ENCODE measurements around the gene KIF25. TPM values are rescaled to one million over a fixed set of nuclear protein-coding genes. Genes with fewer than 3 reads are reported as not detected.

KIF25 gene
- total RNA-seq, 4 donors from 2014 or later, result 0.26 TPM; not detected in 3

DNA sequence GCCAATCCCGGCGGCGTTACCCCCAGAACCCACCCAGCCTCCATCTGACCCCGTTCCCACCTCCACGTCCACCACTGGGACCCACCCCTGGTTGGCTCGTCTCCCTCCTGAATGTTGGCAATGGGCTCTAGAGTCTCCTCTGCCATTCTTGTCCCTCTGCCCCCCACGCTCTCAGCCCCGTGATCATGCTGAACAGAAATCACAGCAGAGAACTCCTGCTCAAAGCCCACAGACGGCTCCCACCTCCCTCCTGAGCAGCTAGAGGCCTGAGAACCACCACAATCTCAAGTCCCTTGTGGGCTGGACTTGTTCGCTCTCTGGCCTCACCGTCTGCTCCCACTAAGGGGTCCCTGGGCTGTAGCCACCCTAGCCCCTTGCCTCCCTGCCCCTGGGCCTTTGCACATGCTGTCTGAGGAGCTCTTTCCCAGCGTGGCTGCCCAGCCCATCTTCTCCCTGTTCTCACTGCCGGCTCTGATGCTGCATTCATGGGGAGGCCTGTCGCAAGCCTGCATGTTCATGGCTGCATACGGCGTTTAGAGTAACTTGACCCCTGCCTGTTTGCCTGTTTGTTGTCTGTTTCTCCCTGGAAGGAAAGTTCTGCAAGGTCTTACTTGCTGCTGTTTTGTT, 92.7 kb downstream of the KIF25 start:
- no peak for DNase-seq
- Histone ChIP-seq H3K4me1 (peaks cover 0 to 9% (median 0%) of the 10 kb centered on the region in 3 donors), H3K27ac (no peak overlapping the region), H3K36me3 (no peaks in the 10 kb centered on the region), H3K4me3 (no peak overlapping the region), H3K27me3 (no peaks in the 10 kb centered on the region), H3K9me3 (no peaks in the 10 kb centered on the region)
- 70 to 83% methylated on average over 11 to 14 of the region's 16 CpGs for WGBS, 2 donors
- intact Hi-C loops (cut with DNase I), result no loop called here
- no peak for TF ChIP-seq POLR2A (IDR thresholded peaks at IDR 0.05)
- TF ChIP-seq, protein P1, sequence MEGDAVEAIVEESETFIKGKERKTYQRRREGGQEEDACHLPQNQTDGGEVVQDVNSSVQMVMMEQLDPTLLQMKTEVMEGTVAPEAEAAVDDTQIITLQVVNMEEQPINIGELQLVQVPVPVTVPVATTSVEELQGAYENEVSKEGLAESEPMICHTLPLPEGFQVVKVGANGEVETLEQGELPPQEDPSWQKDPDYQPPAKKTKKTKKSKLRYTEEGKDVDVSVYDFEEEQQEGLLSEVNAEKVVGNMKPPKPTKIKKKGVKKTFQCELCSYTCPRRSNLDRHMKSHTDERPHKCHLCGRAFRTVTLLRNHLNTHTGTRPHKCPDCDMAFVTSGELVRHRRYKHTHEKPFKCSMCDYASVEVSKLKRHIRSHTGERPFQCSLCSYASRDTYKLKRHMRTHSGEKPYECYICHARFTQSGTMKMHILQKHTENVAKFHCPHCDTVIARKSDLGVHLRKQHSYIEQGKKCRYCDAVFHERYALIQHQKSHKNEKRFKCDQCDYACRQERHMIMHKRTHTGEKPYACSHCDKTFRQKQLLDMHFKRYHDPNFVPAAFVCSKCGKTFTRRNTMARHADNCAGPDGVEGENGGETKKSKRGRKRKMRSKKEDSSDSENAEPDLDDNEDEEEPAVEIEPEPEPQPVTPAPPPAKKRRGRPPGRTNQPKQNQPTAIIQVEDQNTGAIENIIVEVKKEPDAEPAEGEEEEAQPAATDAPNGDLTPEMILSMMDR (IDR thresholded peaks at IDR 0.05), result no peak

DNA sequence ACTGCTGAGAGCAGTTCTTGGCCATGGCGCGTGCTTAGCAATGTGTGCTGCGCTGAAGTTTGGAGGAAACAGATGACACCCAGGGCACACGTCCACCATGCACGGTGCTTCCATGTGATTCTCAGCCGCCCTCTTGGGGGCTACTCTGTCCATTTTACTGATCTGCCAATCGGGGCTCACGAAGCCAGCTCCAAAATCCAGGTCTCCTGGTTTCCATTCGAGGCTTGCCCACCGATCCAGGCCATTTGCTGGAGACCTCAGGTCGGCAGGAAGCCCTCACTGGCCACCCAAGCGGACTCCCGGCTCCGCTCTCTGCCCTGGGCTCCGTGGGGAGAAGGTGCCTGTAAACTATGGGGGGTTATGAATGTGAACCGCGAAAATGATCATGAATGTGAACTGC, 93.2 kb downstream of the KIF25 start:
- H3K27ac ChIP-seq, result no peak overlapping the region
- TF ChIP-seq, protein P1 (IDR thresholded peaks at IDR 0.05), result no peak
- no peak for TF ChIP-seq POLR2A (IDR thresholded peaks at IDR 0.05)
- DNase-seq, result no peak
- intact Hi-C loops (cut with DNase I), result no loop called here
- no peaks in the 10 kb centered on the region for H3K27me3 ChIP-seq
- H3K4me3 ChIP-seq, result no peak overlapping the region
- H3K4me1 ChIP-seq, result peaks cover 0 to 9% (median 0%) of the 10 kb centered on the region in 3 donors
- no peaks in the 10 kb centered on the region for H3K9me3 ChIP-seq
- 77 to 81% methylated on average over 7 to 16 of the region's 17 CpGs for WGBS, 2 donors
- no peaks in the 10 kb centered on the region for H3K36me3 ChIP-seq

GRCh38 chr6:168091381-168092264, 94.2 kb downstream of the KIF25 start:
- Histone ChIP-seq H3K9me3 (no peaks in the 10 kb centered on the region), H3K36me3 (no peaks in the 10 kb centered on the region), H3K4me3 (no peak overlapping the region), H3K4me1 (peaks cover 0 to 9% (median 0%) of the 10 kb centered on the region in 3 donors), H3K27ac (no peak overlapping the region), H3K27me3 (no peaks in the 10 kb centered on the region)
- no peak for TF ChIP-seq POLR2A (IDR thresholded peaks at IDR 0.05)
- WGBS, 2 donors, result 96 to 100% methylated on average over 4 of the region's 28 CpGs
- intact Hi-C loops (cut with DNase I), result no loop called here
- DNase-seq, result no peak

GRCh38 chr6:168092541-168092940, 95.1 kb downstream of the KIF25 start:
- Histone ChIP-seq H3K9me3 (no peaks in the 10 kb centered on the region), H3K27me3 (peaks cover 0 to 5% (median 0%) of the 10 kb centered on the region in 4 donors), H3K4me1 (peaks cover 0 to 9% (median 0%) of the 10 kb centered on the region in 3 donors), H3K4me3 (no peak overlapping the region), H3K27ac (no peak overlapping the region), H3K36me3 (no peaks in the 10 kb centered on the region)
- intact Hi-C loops (cut with DNase I), result no loop called here
- DNase-seq, result no peak
- WGBS, 2 donors, result 80 to 86% methylated on average over 5 of the region's 8 CpGs
- no peak for TF ChIP-seq POLR2A (IDR thresholded peaks at IDR 0.05)
- TF ChIP-seq, protein P1 (IDR thresholded peaks at IDR 0.05), result no peak

DNA sequence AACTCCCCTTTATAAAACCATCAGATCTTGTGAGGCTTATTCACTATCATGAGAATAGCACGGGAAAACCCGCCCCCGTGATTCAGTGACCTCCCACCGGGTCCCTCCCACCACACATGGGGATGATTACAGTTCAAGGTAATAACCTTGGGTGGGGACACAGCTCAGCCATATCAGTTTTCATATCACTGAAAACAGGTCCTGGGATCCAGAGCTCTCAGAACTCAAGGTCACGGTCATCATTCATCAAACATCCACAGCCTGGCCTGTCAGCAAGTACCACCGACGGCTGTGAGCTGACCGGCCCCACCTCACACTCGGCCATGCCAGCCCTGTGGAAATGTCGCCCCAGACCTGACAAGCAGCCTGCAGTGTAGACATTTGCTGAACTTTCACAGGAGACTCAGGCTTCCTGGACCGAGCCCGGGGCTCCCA, 95.6 kb downstream of the KIF25 start:
- DNase-seq, result no peak
- Histone ChIP-seq H3K27me3 (peaks cover 0 to 10% (median 0%) of the 10 kb centered on the region in 4 donors), H3K36me3 (no peaks in the 10 kb centered on the region), H3K4me1 (peaks cover 0 to 5% (median 0%) of the 10 kb centered on the region in 3 donors), H3K27ac (no peak overlapping the region), H3K4me3 (no peak overlapping the region), H3K9me3 (no peaks in the 10 kb centered on the region)
- TF ChIP-seq POLR2A (IDR thresholded peaks at IDR 0.05), result no peak
- TF ChIP-seq, protein P1 (IDR thresholded peaks at IDR 0.05), result no peak
- intact Hi-C loops (cut with DNase I), result no loop called here
- WGBS, 2 donors, result 55 to 58% methylated on average over 5 to 7 of the region's 12 CpGs
